HG03565 (cell line): ENCODE results near the gene SRP54.
"Not testable (repeated sequence)": the region's sequence is repeated elsewhere in the genome, so short reads cannot be mapped to it uniquely, and the experiment has no call there.

Source experiments
- ATAC-seq: cut with Tn5 transposase; IDR thresholded peaks from one replicate; pipeline ENCODE4 v1.9.1; 2021; ENCODE audit warnings: mild to moderate bottlenecking, moderate library complexity; ENCODE audit not compliant: unreplicated experiment

The SRP54 gene

GRCh38 chr14:34983148-34983760, 462 bp downstream of the SRP54 start:
- peak; percentile 5 for ATAC-seq

DNA sequence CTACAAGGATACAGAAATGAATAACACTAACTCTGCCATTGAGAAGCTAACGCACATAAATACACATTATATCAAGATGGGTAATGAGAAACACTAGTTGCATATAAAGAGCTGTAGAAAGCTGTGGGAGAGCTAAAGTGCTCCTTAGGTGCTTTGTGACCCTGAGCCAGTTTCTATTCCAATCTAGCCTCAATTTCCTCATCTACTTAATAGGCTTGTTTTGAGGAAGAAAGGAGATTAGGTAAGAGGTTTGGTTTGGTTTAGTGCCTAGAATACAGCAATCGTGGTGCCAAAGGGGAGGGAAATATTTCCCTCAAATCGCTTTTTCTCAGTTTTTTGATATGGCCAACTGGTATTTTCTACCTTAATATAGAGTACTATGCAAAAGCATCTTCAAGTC, 994 bp downstream of the SRP54 start:
- no peak for ATAC-seq

GRCh38 chr14:34985740-34986139, 2.9 kb downstream of the SRP54 start:
- ATAC-seq = no peak

- ATAC-seq = no peak
Measured at GRCh38 chr14:34987180-34987579, 4.4 kb downstream of the SRP54 start.

DNA sequence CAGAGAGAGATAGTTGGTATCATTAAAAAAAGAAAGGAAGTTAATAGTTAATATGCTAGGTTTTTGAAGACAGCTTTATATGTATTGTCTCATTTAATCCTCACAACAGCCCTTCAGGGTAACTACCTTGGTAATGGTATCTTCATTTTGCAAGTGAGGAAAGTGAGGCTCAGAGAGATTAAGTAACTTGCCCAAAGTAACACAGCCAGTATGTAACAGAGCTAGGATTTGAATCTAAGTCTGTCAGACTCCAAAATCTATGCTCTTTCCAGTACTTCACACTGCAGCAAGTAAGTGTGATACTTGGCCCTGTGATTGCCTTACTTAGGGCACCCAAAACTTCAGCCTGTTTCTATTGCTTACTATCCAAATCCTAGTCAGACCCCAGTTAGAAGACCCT, 7.0 kb downstream of the SRP54 start:
- ATAC-seq = no peak

DNA sequence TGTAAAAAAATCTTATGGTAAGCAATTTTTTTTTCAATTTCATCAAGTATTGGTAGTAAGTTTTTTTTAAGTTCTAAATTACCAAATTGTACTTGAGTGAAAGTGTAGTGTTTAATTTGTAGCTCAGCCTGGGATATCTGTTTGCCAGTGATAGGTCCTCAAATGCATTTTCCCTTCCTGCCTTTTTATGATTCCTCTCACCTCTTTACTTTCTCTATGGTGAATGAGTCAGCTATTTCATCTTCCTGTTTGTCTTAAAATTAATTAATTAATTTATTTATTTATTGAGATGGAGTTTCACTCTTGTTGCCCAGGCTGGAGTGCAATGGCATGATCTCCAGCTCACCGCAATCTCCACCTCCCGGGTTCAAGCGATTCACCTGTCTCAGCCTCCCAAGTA, 10.6 kb downstream of the SRP54 start:
- no peak for ATAC-seq

DNA sequence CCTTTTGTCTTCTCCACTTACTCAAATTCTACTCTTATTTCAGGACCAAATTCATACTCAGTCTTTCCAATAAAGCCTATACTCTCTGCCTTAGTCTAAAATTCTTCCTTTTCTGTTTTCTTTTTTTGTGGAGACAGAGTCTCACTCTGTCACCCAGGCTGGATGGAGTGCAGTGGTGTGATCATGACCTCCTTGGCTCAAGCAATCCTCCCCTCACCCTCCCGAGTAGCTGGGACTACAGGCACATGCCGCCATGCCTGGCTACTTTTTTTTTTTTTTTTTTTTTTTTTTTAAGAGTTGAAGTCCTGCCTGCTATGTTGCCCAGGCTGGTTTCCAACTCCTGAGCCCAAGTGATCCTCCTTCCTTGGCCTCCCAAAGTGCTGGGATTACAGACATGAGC, 11.9 kb downstream of the SRP54 start:
- no peak for ATAC-seq

- no peak for ATAC-seq
Measured at GRCh38 chr14:34997762-34998161, 15.0 kb downstream of the SRP54 start.

DNA sequence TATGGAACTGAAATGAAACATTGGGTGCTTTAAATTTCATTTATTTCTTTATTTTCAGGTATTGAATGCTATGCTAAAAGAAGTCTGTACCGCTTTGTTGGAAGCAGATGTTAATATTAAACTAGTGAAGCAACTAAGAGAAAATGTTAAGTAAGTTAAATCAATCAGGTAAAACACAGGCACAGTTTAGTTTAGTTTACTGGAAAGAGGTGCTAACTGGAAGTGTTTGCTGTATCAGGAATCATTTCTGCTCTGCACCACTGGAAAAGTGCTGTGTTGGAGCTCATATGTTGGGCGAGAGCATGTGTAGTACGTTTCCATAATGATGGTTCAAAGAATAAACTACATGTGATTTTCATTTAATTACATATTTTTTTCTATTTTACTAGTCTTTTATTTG, 16.7 kb downstream of the SRP54 start:
- ATAC-seq = no peak

- ATAC-seq = no peak
Measured at GRCh38 chr14:35001621-35002020, 18.8 kb downstream of the SRP54 start.

GRCh38 chr14:35004839-35005238, 22.0 kb downstream of the SRP54 start:
- no peak for ATAC-seq

DNA sequence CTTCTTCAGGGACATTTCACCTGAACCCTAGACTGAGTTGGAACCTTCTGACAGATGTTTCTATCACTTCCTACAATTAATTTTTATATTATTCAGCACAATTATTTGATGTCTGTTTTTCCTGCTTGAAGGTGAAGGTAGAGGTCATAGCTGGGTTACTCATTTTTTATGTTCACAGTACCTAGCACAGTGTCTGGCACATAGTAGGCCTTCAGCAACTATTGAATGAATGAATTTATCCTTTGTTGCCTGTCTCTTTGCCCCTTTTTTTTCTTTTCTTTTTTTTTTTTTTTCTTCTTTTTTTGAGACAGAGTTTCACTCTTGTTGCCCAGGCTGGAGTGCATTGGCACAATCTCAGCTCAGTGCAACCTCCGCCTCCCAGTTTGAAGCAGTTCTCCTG, 33.8 kb downstream of the SRP54 start:
- no peak for ATAC-seq

GRCh38 chr14:35020713-35021112, 37.9 kb downstream of the SRP54 start:
- ATAC-seq = no peak

DNA sequence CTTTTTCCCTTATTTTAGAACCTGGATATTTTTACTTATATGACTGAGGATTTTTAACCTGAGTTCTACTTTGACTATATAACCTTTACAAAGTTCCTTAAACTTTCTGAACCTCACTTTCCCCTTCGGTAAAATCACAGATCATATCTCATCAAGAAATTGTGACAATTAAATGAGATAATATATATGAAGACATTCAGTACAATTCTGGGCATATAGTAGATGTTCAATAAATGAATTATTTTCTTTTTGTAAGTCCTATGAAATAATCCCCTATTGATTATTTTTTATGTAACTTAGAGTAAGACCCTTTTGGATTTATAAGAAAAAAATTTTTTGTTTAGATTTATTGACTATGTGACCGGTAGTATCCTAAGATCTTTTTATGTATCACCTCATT, 45.6 kb downstream of the SRP54 start:
- no peak for ATAC-seq

DNA sequence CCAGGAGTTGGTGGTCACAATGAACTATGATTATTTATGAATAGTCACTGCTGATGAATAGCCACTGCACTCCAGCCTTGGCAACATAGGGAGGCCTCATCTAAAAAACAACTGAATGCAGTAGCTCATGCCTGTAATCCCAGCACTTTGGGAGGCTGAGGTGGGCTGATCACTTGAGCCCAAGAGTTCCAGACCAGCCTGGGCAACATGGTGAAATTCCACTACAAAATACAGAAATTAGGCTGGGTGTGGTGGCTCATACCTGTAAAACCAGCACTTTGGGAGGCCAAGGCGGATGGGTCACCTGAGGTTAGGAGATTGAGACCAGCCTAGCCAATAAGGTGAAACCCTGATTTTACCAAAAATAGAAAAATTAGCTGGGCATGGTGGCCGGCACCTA, 49.8 kb downstream of the SRP54 start:
- no peak for ATAC-seq

GRCh38 chr14:35034440-35034833, 51.6 kb downstream of the SRP54 start:
- no peak for ATAC-seq

DNA sequence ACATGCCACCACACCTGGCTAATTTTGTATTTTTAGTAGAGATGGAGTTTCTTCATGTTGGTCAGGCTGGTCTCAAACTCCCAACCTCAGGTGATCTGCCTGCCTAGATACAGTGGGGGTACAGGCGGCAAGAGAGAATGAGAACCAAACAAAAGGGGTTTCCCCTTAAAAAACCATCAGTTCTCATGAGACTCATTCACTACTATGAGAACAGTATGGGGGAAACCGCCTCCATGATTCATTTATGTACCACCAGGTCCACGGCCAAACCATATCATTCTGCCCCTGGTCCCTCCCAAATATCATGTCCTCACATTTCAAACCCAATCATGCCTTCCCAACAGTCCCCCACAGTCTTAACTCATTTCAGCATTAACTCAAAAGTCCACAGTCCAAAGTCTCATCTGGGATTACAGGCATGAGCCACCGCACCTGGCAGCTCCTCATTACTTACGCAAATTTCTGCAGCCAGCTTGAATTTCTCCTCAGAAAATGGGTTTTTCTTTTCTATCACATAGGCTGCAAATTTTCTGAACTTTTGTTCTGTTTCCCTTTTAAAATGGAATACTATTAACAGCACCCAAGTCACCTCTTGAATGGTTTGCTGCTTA, 52.3 kb downstream of the SRP54 start:
- ATAC-seq = not testable (repeated sequence)

- ATAC-seq = not testable (repeated sequence)
Measured at GRCh38 chr14:35038312-35038711, 55.5 kb downstream of the SRP54 start.

GRCh38 chr14:35042632-35043031, 59.8 kb downstream of the SRP54 start:
- ATAC-seq = no peak

- no peak for ATAC-seq
Measured at GRCh38 chr14:35043046-35043445, 60.3 kb downstream of the SRP54 start.

DNA sequence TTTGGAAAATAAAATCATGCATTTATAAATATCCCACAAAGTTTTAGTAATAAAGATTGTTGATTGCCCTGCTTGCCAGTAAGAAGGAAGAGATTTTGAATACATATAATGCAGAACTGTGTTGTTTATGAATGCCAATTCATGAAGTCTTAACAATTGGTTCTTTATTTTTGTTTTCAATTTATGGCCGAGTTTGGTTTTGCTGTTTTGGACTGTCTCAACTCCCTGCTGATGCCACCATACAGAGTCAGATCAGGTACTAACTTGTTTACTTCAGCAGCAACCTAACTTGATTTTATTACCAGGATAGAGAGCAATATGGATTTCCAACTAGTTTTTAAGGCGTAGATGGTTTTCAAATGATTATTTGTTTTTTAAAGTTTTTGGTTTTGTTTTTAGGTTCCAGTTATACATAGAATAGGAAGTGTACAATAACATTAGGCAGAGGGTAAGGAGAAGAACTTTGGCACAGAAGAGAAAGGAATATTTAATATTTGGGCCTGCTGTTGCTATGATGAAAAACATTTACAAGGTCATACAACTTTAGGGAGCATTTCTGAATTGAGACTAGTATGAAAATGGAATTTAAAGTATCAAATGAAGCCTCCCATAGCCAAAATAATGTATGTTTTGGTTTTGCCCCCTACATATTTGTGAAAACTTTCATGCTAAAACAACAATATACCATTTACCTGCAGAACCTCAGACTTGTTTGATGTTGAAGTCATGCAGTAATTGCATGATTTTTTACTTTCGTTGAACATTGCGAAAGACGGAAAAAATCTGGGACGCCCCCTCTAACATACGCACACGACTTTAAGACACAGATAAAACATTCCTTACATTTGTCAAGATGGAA, 62.4 kb downstream of the SRP54 start:
- no peak for ATAC-seq

DNA sequence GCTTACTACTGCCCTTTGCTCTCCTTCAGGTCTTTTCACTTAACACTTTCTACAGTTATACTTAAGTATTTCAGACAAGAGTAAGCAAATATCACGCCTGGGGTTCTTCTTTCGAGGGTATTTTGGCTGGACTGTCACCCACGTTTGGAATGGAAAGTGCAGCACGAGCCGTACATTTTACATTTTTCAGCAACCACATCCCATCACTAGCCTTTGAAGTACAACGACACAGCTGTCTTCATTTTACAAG, 62.9 kb downstream of the SRP54 start:
- no peak for ATAC-seq
